ENCODE data around the gene SOX11.
A peak's percentile ranks its signal among the peaks of the same experiment; 100 is the strongest.

SOX11 gene

GRCh38 chr2:5692561-5693286 lies 540 bp downstream of the SOX11 start:
- no peak for DNase-seq

GRCh38 chr2:5693287-5694201 lies 1.4 kb downstream of the SOX11 start:
- no peak for DNase-seq

GRCh38 chr2:5694306-5694705 lies 2.1 kb downstream of the SOX11 start:
- DNase-seq: no peak

GRCh38 chr2:5695654-5696403 lies 3.6 kb downstream of the SOX11 start:
- no peak for DNase-seq

- DNase-seq: peak; percentile 17
These were observed 4.3 kb downstream of the SOX11 start for GRCh38 chr2:5696404-5696944.

- DNase-seq: peak; percentile 42
These were observed 4.8 kb downstream of the SOX11 start for GRCh38 chr2:5696945-5697521.

- DNase-seq: no peak
These were observed 5.4 kb downstream of the SOX11 start for GRCh38 chr2:5697562-5697961.

- no peak for DNase-seq
These were observed 6.0 kb downstream of the SOX11 start for GRCh38 chr2:5698134-5698533.

GRCh38 chr2:5699963-5700362 lies 7.8 kb downstream of the SOX11 start:
- no peak for DNase-seq

- no peak for DNase-seq
These were observed 8.4 kb downstream of the SOX11 start for GRCh38 chr2:5700551-5700950.

GRCh38 chr2:5701266-5701665 lies 9.1 kb downstream of the SOX11 start:
- DNase-seq: no peak

- DNase-seq: no peak
These were observed 11.0 kb downstream of the SOX11 start for GRCh38 chr2:5703166-5703565.

GRCh38 chr2:5705490-5705889 lies 13.3 kb downstream of the SOX11 start:
- DNase-seq: no peak

- no peak for DNase-seq
These were observed 14.7 kb downstream of the SOX11 start for GRCh38 chr2:5706717-5707455.

GRCh38 chr2:5710615-5711014 lies 18.4 kb downstream of the SOX11 start:
- DNase-seq: no peak

GRCh38 chr2:5713101-5713500 lies 20.9 kb downstream of the SOX11 start:
- DNase-seq: no peak

- DNase-seq: no peak
These were observed 27.6 kb downstream of the SOX11 start for GRCh38 chr2:5719629-5720334.

GRCh38 chr2:5720426-5720825 lies 28.2 kb downstream of the SOX11 start:
- DNase-seq: no peak

- no peak for DNase-seq
These were observed 30.1 kb downstream of the SOX11 start for GRCh38 chr2:5722236-5722635.

- DNase-seq: no peak
These were observed 31.9 kb downstream of the SOX11 start for GRCh38 chr2:5723791-5724735.

Data from NCI-H774 (cell line).